HFF-Myc (cell line): ENCODE results near the gene TTC13.

Experiments
- DNase-seq: peaks from one replicate; pipeline ENCODE4 v3.0.0-alpha.2; 2011; ENCODE audit warnings: low read depth; ENCODE audit errors: extremely low read depth
- H3K4me3 ChIP-seq: replicated peaks from 2 replicates; pipeline ENCODE4 v1.5.1; 2011; ENCODE audit warnings: low read depth, mild to moderate bottlenecking, control low read depth, low read length
- TF ChIP-seq, protein P1 (sequence below): IDR thresholded peaks from 2 replicates; pipeline ENCODE4 v1.5.1; 2012; ENCODE audit warnings: mild to moderate bottlenecking, low read depth, low read length, control low read depth; ENCODE audit errors: missing control alignments

Gene TTC13

DNA sequence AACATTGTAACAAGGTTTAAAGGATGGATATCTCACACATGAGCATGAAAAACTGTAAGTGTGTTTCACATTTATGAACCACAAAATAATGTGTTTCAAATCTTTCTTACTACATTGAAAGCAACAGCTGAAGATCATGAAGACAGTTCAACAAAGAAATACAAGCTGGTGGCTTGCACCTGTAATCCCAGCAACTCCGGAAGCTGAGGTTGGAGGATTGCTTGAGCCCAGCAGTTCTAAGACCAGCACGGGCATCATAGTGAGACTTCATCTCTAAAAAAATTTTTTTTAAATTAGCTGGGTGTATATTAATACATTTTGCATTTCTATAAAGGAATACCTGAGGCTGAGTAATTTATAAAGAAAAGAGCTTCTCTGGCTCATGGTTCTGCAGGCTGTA is 83.2 kb downstream of the TTC13 start:
- no peak for DNase-seq
- TF ChIP-seq, protein P1, sequence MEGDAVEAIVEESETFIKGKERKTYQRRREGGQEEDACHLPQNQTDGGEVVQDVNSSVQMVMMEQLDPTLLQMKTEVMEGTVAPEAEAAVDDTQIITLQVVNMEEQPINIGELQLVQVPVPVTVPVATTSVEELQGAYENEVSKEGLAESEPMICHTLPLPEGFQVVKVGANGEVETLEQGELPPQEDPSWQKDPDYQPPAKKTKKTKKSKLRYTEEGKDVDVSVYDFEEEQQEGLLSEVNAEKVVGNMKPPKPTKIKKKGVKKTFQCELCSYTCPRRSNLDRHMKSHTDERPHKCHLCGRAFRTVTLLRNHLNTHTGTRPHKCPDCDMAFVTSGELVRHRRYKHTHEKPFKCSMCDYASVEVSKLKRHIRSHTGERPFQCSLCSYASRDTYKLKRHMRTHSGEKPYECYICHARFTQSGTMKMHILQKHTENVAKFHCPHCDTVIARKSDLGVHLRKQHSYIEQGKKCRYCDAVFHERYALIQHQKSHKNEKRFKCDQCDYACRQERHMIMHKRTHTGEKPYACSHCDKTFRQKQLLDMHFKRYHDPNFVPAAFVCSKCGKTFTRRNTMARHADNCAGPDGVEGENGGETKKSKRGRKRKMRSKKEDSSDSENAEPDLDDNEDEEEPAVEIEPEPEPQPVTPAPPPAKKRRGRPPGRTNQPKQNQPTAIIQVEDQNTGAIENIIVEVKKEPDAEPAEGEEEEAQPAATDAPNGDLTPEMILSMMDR: no peak
- no peak overlapping the region for H3K4me3 ChIP-seq

DNA sequence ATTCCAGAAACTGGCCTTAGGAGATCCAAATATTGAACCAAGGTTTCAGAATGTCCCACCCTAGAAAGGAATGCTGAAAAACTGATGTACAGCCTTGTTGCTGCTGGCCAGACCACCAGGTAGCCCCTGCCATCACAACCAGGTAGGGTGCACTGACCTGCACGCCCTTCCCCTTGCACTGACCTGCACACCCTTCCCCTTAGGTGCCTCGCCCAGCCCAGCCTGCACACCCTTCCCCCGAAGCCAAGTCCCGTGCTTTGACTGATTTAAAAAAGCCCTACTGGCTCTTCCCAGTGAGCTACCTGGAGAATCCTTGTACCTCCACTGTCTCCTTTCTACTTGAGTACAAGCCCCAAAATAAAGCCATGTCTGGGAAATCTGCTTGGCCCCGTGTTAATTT is 84.0 kb downstream of the TTC13 start:
- DNase-seq: no peak
- TF ChIP-seq, protein P1: no peak
- H3K4me3 ChIP-seq: no peak overlapping the region

DNA sequence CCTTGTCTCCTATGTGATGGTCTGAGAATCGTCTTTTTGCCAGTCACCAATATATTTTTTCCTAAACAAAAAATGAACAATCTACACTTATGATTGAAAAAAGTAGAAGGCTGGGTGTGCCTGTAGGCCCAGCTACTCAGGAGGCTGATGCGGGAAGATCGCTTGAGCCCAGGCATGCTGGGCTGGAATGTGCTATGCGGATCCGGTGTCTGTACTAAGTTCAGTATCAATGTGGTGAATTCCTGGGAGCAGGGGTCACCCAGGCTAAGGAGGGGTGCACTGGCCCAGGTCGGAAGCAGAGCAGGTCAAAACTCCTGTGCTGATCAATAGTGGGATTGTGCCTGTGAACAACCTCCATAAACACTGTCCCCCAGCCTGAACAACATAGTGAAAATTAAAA is 84.6 kb downstream of the TTC13 start:
- TF ChIP-seq, protein P1: no peak
- no peak overlapping the region for H3K4me3 ChIP-seq
- DNase-seq: no peak

DNA sequence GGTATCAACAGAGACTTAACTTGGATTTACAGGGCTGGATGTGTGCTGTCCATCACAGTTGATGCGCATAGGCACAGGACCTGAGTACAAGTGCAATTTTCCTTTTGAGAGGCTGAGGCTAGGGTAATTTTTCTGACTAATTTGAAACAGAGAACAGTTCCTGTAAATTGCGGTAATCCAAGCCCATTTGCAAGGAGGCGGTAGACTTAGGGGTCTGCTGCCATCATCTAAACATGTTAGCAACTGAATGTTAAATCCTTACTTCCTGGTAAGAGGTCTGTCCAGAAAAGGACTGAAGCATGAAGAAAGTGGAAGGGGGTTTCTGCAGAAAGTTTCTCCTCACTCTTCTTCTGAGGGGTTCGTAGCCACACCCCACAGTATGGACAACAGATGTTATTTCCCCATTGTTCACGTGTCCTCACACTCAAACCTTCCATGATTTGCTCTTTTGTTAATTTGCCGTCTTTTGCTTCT is 86.6 kb downstream of the TTC13 start:
- DNase-seq: no peak
- TF ChIP-seq, protein P1: no peak
- H3K4me3 ChIP-seq: no peak overlapping the region

DNA sequence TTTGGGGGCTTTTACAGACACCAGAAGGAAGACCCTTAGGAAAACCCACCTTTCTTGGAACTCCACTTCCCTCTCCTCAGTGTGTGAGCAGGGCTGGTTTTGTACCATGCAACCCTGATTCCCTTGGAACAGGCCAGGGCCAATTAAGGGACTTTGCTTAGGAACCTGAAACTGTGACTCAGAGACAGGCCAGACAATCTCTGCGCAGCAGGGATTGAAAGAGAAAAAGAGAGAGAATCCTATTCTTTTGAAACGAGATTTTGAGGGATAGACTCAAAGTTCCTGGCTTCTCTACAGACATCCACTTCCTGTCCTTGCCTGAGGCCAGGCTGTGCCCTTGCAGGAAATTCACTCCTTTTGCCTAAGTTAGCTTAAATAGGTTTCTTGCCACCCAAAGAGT is 87.2 kb downstream of the TTC13 start:
- TF ChIP-seq, protein P1: no peak
- H3K4me3 ChIP-seq: no peak overlapping the region
- DNase-seq: no peak

DNA sequence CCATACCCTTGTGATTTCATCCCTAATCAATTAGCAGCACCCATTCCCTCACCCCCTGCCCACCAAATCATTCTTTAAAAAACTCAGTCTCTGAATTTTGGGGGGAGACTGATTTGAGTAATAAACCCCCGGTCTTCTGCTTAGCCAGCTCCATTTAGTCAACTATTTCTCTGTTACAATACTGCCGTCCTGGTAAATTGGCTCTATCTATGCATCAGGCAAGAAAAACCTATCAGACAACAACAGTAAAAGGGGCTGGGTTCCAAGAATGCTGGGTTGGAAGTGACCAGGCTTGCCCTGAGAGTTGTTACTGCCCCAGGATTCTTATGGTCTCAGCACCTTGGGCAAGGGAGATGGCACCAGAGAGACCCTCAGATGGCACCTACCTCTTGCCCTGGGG is 94.0 kb downstream of the TTC13 start:
- DNase-seq: no peak
- H3K4me3 ChIP-seq: no peak overlapping the region
- TF ChIP-seq, protein P1: no peak

DNA sequence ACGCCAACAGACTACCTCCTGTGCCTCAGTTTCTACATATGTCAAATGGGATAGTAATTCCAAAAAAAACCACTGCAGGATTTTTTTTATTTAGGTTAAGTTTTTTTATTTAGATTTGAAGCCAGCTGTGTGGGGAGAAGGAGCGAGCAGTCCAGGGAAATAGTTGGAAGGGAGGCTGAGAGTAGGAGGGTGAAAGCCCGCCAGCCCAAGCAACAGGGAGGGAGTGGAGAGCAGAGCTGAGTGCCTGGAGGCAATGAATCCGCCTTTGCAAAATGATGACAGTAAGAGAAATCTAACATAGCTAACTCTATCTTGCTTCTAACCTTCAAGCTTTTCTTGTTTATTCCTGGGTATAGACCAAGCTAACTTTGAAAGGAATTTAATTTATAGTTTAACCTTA is 94.7 kb downstream of the TTC13 start:
- no peak overlapping the region for H3K4me3 ChIP-seq
- no peak for DNase-seq
- TF ChIP-seq, protein P1: no peak
